RWPE2 (cell line): Measurements from ENCODE around the gene MAN1C1.
"Not testable (repeated sequence)": the region's sequence is repeated elsewhere in the genome, so short reads cannot be mapped to it uniquely, and the experiment has no call there.

ENCODE experiments used
- ATAC-seq: fragments of 200-7000 bp; cut with Tn5 transposase; 3 replicates; pipeline ENCODE4 v1.9.1; 2021; ENCODE audit warnings: low read depth
- DNase-seq: peaks from one replicate; pipeline ENCODE4 v3.0.0-alpha.2; 2020; ENCODE audit warnings: low spot score
- H3K27ac ChIP-seq: fragments of 450-650 bp; 2 replicates; pipeline ENCODE4 v1.5.1; 2017; ENCODE audit warnings: mild to moderate bottlenecking; ENCODE audit not compliant: poor library complexity, severe bottlenecking
- H3K27me3 ChIP-seq: fragments of 250-450 bp; sonication (Bioruptor Pico); 2 replicates; pipeline ENCODE4 v1.5.1; 2021; ENCODE audit warnings: mild to moderate bottlenecking, moderate library complexity; ENCODE audit not compliant: insufficient read depth, poor library complexity, severe bottlenecking
- H3K36me3 ChIP-seq: fragments of 250-450 bp; sonication (Bioruptor Pico); 2 replicates; pipeline ENCODE4 v1.5.1; 2020; ENCODE audit warnings: low read depth, mild to moderate bottlenecking, moderate library complexity
- H3K4me1 ChIP-seq: fragments of 250-450 bp; sonication (Bioruptor Pico); 2 replicates; pipeline ENCODE4 v1.5.1; 2021; ENCODE audit warnings: mild to moderate bottlenecking, moderate library complexity; ENCODE audit not compliant: insufficient read depth, poor library complexity, severe bottlenecking
- H3K4me3 ChIP-seq: fragments of 250-450 bp; sonication (Bioruptor Pico); 2 replicates; pipeline ENCODE4 v1.5.1; 2021; ENCODE audit warnings: mild to moderate bottlenecking, moderate library complexity; ENCODE audit not compliant: severe bottlenecking
- H3K9me3 ChIP-seq: fragments of 250-450 bp; sonication (Bioruptor Pico); 2 replicates; pipeline ENCODE4 v1.5.1; 2021; ENCODE audit warnings: mild to moderate bottlenecking, moderate library complexity; ENCODE audit not compliant: severe bottlenecking
- CTCF ChIP-seq: fragments of 450-650 bp; IDR thresholded peaks from one replicate; pipeline ENCODE4 v1.5.1; 2017; ENCODE audit warnings: mild to moderate bottlenecking, moderate library complexity; ENCODE audit not compliant: poor library complexity, severe bottlenecking

MAN1C1 gene

GRCh38 chr1:25631750-25632485 is 15.3 kb downstream of the MAN1C1 start:
- H3K4me3 ChIP-seq = no peak overlapping the region
- H3K27me3 ChIP-seq = peaks cover 3% of the 10 kb centered on the region
- H3K9me3 ChIP-seq = no peaks in the 10 kb centered on the region
- ATAC-seq (no peak), DNase-seq (no peak)
- no peak overlapping the region for H3K27ac ChIP-seq
- no peak for TF ChIP-seq CTCF
- no peaks in the 10 kb centered on the region for H3K36me3 ChIP-seq
- no peaks in the 10 kb centered on the region for H3K4me1 ChIP-seq

GRCh38 chr1:25634066-25634465 is 17.5 kb downstream of the MAN1C1 start:
- no peak for TF ChIP-seq CTCF
- Histone ChIP-seq H3K36me3 (no peaks in the 10 kb centered on the region), H3K9me3 (peaks cover under 1% of the 10 kb centered on the region), H3K27ac (no peak overlapping the region), H3K4me3 (no peak overlapping the region), H3K27me3 (peaks cover 3% of the 10 kb centered on the region), H3K4me1 (no peaks in the 10 kb centered on the region)
- no peak for ATAC-seq
- no peak for DNase-seq

- no peak for TF ChIP-seq CTCF
- no peaks in the 10 kb centered on the region for H3K4me1 ChIP-seq
- no peaks in the 10 kb centered on the region for H3K36me3 ChIP-seq
- no peak overlapping the region for H3K4me3 ChIP-seq
- H3K9me3 ChIP-seq = peaks cover 3% of the 10 kb centered on the region
- no peak for DNase-seq
- no peak for ATAC-seq
- peaks cover 3% of the 10 kb centered on the region for H3K27me3 ChIP-seq
- no peak overlapping the region for H3K27ac ChIP-seq
These were observed 18.3 kb downstream of the MAN1C1 start for GRCh38 chr1:25634896-25635295.

DNA sequence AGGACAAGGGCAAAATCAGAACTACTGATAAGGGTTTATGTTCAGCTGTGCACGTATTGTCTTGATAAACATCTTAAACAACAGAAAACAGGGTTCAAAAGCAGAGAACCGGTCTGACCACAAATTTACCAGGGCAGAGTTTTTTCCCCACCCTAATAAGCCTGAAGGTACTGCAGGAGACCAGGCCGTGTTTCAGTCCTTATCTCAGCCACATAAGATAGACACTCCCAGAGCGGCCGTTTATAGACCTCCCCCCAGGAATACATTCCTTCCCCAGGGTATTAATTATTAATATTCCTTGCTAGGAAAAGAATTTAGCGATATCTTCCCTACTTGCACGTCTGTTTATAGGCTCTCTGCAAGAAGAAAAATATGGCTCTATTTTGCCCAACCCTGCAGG is 19.6 kb downstream of the MAN1C1 start:
- not testable (repeated sequence) for H3K27me3 ChIP-seq, H3K27ac ChIP-seq, H3K36me3 ChIP-seq, ATAC-seq, H3K4me3 ChIP-seq, DNase-seq, H3K4me1 ChIP-seq, H3K9me3 ChIP-seq

- ATAC-seq (no peak), DNase-seq (no peak)
- H3K36me3 ChIP-seq = no peaks in the 10 kb centered on the region
- no peak overlapping the region for H3K27ac ChIP-seq
- H3K9me3 ChIP-seq = peaks cover 3% of the 10 kb centered on the region
- no peak overlapping the region for H3K4me3 ChIP-seq
- TF ChIP-seq CTCF = no peak
- H3K27me3 ChIP-seq = no peaks in the 10 kb centered on the region
- no peaks in the 10 kb centered on the region for H3K4me1 ChIP-seq
These were observed 24.2 kb downstream of the MAN1C1 start for GRCh38 chr1:25640646-25641328.
